GM18861 (cell line): ENCODE measurements around the gene KCNS1.
"Not testable (repeated sequence)": the region's sequence is repeated elsewhere in the genome, so short reads cannot be mapped to it uniquely, and the experiment has no call there.

Experiments
- ATAC-seq: cut with Tn5 transposase; IDR thresholded peaks from one replicate; pipeline ENCODE4 v1.9.1; 2021; ENCODE audit not compliant: unreplicated experiment

Gene KCNS1

DNA sequence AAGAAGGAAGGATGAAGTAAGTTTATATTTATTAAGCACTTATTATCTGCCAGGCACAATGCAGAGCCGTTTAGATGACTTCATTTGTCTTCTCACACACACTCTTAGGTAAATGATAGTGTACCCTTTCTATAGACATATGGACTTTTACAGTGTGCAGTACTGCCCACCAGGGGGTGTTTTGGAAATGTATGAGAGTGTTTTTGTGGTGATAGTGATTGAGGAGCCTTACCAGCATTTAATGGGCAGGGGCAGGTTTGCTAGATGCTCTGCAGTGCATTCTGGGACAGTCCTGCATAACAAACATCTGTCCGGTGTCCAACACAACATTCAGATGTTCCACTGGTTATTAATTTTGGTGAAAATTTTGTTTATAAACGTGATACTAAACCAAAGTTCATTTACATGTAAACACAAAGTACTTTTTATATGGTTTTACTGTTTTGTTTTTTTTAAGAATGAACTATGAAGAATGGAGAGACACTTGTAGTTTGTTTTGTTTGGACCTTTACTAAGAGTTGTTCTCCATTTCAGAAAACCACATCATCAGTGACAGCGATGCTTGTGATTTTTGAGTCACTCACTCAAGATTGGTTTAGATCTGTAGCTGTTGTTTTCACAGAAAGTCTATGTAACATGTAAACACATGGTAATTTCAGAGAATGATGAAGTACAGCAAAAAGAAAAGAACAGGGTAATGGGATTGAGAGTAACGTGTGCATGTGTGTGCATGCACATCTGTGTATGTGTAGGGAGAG, 19.9 kb downstream of the KCNS1 start:
- no peak for ATAC-seq

DNA sequence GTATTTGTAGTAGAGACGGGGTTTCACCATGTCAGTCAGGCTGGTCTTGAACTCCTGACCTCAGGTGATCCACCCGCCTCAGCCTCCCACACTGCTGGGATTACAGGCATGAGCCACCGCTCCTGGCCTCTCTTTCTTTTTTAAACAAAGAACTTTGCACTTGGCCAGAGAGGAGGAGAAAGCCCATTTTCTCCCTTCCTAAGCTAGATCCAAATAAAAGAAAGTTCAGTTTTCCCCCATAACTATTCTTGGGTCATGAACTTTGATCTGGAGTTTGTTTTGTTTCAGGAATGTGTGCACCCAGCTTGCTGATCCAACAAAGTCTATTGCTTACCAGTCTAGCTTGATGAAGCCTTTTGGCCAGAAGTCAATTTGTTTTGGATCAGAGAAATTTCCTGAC, 23.4 kb downstream of the KCNS1 start:
- ATAC-seq = no peak

DNA sequence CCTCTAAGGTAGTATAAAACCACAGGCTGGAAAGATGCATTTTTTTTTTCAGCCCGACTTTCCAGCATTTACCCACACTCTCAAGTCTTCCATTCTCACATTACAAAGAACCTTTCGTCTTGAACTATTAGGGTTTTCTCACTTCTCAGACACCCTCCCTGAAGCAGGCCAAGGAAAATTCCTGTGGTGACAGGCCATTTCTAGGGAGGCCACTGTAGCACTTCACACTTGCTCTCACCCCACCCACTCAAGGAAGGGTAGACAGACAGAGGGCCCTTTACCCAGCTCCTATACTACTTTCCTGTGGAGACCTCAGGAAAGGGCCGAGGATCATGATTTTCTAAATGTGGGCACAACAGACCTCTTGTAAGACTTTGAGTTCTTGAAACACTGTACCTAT, 27.7 kb downstream of the KCNS1 start:
- ATAC-seq = no peak

DNA sequence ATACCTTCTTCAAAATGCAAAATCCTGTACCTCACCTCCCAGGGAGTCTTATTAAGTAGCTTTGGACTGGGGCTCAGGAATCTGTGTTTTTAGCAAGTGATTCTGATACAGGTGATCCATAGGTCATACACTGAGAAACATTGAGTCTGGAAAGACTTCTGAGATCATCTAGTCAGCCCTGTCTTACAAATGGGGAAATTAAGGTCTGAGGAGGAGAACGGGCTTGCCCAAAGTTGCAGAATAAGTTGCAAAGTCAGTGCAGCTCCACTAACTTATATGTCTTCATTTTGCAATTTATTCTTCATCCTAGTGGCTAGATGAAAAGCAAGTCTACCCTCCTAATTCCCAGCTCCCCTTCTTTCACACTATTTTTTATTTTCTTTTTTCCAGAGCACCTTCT, 28.9 kb downstream of the KCNS1 start:
- ATAC-seq = no peak

DNA sequence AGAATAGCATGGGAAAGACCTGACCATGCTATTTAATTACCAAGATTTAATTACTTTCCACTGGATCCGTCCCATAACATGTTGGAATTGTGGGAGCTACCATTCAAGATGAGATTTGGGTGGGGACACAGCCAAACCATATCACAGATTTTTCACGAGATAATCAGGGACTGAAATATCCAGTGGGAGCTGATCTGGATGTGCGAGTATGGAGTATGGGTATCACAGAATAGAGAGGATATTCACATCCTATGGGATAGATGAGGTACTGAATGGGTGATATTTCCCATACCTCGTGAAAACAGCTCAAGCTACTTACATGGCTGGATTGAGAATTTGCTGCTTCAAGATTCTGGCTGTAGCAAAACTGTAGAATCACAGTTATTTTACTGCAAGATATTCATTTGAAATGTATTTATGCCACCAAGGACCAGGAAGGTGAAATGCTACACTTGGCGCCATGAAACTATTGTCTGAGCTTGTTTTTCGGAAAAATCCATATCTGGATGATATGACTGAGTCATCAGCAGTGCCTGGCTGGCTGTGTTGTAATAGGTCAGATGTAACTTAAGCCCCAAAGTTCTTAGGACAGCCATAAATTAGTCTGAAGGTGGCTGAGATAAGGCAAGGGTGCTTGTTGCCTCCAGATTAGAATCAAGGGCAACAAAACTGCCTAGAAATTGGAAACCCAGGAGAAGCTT, 29.8 kb downstream of the KCNS1 start:
- ATAC-seq = no peak

DNA sequence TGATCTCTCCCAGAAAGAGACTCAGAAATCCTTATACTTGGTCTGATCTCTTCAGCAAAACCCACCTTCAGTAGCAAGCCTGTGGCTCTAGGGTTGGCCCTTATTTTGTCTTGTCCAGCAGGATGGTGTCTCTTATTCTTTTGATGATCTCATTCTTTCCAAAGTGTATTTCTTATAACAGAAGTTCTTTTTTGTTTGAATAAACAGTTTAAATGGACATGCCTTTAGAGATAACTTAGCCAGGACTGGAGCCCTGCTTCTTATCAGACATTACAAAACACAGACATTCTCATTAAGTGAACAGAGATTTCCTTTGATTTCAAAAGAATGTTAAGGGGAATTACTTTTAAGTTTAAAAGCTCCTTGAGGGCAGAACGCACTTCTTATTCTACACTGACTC, 31.7 kb downstream of the KCNS1 start:
- no peak for ATAC-seq

DNA sequence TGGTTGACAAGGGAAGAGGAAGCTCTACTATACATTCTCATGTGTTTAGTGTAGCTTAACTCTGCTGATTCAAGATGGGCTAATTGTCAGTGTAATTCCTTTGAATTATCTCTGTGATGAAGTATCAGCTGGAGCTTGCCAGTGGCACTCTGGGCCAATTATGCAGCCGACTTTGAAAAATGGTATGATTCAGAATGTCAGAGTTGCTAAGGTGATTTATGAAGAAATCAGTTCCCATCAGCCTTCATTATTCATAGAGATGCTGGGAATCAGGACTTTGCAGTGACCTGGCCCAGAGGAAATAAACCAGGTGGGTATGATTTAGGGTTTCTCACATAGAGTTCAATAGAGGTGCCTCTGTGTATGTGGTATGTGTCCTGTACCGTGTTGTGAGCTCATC, 33.4 kb downstream of the KCNS1 start:
- no peak for ATAC-seq

DNA sequence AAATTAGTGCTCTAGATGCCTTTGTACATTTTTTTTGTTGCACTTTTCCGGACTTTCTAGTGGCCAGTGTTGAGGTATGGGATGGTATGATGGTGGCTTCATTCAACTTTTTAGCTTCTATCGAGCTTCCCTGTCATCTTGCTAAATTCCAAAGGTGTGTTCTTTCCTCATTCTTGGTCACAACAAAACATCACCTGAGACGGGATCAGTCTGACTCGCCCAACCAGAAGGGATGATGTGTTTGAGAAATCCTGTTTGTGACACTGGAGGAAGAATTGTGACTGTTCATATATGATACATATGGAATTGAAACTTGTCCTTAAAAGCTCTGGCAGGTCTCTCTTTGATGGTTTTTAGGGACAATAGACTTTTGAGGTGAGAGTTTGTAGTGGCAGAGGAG, 33.8 kb downstream of the KCNS1 start:
- no peak for ATAC-seq

DNA sequence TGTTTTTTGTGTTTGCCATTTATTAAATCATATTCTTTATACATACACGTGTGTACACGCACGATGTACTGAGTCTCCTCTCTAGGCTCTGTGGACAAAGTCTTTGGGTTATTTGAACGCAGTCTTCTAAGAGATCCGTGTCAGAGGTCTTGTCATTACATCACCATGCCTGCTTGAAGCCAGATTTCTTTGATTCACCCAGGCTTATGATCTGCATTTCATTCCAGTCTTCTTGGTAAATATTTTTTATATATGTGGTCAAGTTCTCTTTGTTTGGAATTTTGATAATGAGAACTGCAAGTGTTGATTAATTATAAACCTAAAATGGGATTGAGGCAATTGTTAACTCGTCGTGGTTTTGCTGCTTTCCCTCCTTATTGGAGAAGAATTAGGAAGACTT, 34.6 kb downstream of the KCNS1 start:
- ATAC-seq = no peak

DNA sequence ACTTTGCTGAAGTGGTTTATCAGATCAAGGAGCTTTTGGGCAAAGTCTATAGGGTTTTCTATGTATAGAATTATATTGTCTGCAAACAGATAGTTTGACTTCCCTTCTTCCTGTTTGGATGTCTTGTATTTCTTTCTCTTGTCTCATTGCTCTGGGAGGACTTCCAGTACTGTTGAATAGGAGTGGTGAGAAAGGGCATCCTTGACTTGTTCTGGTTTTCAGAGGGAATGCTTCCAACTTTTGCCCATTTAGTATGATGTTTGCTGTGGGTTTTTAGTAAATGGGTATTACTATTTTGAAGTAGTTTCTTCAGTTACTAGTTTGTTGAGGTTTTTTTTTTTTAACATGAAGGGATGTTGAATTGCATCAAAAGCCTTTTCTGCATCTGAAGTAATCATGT, 36.1 kb downstream of the KCNS1 start:
- no peak for ATAC-seq

DNA sequence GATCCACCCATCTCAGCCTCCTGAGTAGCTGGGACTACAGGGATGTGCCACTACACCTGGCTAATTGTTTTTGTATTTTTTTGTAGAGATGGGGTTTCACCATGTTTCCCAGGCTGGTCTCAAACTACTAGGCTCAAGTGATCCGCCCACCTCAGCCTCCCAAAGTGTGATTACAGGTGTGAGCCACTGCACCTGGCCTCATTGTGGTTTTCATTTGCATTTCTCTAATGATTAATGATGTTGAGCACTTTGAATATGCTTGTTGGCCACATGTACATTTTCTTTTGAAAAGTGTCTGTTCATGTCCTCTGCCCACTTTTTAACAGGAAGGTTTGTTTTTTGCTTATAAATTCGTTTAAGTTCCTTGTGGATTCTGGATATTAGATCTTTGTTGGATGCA, 37.8 kb downstream of the KCNS1 start:
- ATAC-seq = not testable (repeated sequence)

DNA sequence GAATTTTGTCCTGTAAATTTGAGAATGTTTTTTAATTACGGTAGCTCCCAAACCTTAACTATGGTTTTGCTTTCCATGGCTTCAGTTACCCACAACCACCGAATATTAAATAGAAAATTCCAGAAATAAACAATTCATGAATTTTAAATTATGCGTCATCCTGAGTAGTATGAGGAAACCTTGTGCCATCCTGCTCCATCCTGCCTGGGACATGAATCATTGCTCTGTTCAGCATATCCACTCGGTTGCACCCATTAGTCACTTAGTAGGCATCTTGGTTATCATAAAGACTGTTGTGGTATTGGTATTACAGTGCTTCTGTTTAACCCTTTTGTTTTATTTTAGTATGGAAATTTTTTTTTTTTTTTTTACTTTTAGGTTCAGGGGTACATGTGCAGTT, 39.7 kb downstream of the KCNS1 start:
- no peak for ATAC-seq

DNA sequence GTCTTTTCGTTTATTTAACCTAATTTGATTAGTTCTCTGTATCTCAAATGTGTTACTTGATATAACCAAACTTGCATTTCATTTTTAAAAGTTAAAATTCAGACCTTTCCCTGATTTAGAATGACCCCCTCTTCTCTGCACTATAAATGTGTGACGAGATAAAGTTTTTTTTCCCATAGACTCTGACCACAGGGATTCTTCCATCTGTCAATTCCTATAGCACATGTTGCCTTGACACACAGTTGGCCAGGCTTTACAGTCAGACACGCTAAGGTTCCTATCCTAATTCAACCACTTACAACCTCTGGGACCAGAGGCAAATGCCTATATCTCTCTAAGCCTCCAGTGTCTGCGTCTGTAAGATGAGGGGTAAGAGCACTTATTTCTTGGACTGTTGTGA, 40.6 kb downstream of the KCNS1 start:
- ATAC-seq = no peak

DNA sequence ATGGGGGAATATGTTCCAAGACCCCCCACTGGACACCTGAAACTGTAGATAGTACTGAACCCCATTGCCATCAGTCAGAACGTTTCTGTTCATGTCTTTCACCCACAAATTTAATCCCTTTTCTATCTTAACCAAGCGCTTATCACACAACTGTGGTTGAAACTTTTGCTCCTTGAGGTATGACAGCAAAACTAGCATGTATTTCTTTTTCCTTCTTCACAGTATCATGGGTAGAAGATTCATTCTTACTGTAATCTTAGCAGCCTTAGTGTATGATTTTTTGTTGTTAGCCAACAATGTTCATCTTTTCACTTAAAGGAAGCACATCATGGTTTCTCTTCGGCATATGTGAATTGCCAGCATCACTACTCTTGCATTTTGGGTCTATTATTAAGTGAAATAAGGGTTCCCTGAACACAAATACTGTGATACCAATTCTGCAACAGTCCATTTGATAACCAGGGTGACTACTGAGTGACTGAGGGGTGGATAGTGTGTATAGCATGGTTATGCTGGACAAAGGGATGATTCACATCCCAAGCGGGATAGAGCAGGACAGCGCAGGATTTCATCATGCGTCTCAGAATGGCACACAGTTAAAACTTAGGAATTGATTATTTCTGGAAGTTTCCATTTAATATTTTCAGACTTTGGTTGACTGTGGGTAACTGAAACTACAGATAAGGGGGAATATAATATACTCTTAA, 41.8 kb downstream of the KCNS1 start:
- no peak for ATAC-seq

DNA sequence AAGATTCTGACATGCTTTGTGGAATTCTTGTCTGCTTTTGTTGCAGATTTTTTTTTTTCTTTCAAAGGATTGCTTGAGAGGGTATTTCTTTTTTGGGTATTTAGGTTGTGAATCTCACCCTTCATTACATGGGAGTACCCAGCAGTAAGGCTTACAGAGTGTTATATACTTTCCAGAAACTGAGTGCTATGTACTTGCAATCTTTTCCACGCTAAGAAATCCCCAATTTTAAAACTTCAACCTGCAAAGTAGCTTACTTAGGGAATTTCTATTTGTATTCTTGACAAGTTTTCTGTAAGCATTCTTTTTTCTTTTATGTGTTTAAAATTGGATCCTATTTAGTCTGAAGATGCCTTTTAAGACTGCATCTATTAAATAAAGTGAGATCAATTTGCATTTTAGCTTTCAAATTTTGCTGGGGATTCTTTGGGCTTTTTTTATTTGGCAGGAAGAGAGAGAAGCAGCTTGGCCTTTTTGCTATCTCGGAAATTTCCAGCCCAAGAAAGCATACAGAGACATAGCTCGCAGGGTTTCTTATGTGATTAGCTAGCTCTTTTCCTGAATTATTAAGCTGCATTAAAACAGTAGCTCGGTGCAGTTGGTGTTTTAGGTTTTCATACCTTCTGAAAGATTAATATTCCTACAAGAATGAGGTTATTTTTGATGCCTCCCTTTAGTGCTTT, 42.6 kb downstream of the KCNS1 start:
- no peak for ATAC-seq

DNA sequence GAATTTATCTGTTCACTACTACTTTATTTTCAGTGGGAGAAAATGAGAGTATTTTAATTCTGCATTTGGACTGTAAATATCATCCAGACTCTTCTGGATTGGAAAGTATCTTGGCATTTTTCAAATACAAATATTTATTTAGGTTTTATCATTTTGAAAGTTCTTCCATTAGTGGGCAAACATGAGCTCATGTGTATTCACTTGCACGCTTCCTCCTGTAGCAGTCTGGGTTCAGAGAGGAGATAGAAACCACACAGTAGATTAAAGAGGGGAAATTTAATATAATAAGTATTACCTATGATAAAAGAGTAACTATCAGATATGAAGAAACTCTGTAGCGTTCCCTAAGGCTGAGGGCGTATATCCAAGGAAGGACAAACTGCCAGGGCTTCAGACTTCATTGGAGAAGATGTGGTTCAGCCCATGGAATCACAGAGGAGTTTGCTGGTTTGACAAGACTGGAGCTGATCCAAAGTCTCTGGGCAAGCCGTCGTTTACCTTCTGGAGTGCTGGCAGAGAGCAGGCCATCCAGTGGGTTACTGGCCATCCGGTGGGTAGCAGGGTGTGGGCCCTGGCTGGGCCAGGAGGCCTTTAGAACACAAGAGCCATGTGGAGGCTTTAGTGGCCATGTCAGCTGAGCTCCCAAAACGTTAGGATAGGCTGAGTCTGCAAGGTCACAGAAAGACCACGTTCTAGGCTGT, 44.3 kb downstream of the KCNS1 start:
- no peak for ATAC-seq

DNA sequence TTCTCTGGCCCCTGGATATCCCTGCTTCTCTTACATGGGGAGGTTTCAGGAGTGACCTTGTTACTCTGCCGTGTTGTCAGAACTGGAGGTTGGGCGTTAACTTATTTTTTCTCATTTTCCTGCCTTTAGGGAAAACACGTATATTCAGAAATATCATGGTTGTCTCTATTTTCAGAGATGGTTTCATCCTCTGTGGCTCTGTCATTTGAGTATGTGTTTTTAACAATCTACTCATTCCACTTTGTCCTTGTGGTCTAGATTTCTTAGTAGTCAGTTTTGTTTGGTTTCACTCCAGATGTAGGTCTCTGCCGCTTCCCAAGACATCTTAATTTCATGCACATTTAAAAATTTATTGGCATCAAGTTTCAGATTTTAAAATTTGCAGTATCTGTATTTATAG, 45.9 kb downstream of the KCNS1 start:
- ATAC-seq = no peak

DNA sequence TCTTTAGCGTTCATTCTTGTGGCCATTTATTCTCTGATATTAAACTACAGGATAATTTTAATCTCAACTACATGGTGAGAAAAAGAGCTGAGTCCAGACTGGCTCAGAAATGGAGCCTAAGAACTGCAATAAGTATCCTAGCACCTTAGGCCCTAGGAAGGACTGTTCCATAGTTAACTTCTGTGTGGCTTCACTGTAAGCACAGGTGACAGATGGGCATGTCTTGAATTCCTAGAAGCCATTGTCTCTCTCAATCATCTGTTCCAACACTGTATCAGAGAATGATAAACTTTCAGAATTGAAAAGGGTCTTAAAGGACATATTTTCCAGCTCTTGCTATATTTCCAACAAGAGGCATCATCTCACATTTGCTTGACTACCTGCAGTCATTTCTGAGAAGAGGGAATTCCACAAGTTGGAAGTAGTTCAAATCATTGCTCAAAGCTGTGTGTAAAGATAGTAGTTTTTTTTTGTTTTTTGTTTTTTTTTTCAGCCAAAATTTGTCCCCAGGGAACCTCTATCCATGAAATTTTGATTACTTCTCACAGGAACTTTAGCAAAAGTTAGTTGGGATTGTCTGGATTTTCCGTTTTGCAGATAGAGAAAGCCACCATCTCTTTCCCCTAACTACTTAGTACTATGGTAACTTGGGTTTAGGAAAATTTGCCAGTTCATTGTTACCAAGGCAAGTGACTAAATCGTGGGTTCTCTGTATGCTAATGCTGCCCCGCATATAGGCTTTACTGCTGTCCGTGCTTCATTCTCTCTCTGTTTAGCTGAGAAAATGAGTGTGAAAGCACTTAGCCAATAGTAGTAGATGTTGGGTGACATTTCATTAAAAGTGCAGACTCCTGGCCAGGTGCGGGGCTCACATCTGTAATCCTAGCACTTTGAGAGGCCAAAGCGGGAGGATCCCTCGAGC, 47.2 kb downstream of the KCNS1 start:
- ATAC-seq = no peak

DNA sequence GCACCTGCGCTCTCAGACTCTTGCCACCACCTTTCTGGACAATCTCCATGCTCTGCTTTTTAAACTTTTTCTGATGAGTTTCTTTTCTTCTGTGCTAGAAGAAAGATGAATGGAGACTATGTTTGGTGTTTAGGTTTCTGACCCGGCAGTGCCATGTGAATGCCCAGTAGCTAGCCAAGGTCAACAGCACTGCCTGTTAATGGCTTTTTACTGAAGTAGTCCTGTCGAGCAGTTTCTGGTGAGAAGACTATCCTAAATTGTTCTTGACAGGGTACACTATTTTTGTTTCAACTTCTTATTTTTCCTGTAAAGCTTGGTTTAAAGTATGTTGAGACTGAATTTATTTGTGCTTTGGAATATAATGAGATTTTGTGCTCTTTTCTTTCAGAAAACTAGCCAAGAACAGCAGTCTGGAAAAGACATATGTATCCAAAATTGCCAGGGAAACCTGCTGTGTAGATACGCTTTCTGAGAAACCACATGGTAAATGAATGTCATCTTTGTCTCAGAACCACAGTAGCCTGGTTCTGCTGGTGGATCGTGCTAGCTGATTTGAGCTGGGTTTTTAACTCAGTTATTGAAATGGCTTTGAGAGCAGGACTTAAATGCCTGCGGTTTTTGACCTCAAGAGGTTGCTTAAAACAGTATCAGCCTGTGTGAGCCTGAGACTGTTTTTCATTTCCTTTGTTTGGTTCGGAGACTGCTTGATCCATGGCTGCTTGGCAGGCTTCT, 48.1 kb downstream of the KCNS1 start:
- no peak for ATAC-seq
